WTC11 (cell line): ENCODE results near the gene GABARAPL1. TPM values are rescaled to one million over a fixed set of nuclear protein-coding genes. Genes with fewer than 3 reads are reported as not detected.

Experiments
- ATAC-seq: fragments of 200-7000 bp; cut with Tn5 transposase; 2 replicates; pipeline ENCODE4 v1.10.0; 2021; ENCODE audit warnings: mild to moderate bottlenecking, moderate library complexity
- CTCF ChIA-PET: fragments of 300-600 bp; sonication (Branson Sonifier 250); formaldehyde crosslinking; loops from one replicate; lab custom pipeline; 2021; ENCODE audit warnings: antibody characterized with exemption; lab: Charles Lee
- POLR2A ChIA-PET: fragments of 350-600 bp; sonication (Branson Sonifier 250); formaldehyde crosslinking; loops from one replicate; lab custom pipeline; 2021; ENCODE audit warnings: antibody characterized with exemption; lab: Charles Lee
- DNase-seq: peaks from one replicate; pipeline ENCODE4 v3.0.0; 2021; ENCODE audit warnings: low spot score
- H3K27ac Mint-ChIP-seq: 2 replicates; pipeline ENCODE4 v1.8.0; 2021; ENCODE audit warnings: mixed read lengths
- H3K27me3 Mint-ChIP-seq: 2 replicates; pipeline ENCODE4 v1.8.0; 2021; ENCODE audit warnings: low read depth, mild to moderate bottlenecking, moderate library complexity, mixed read lengths
- H3K36me3 Mint-ChIP-seq: 2 replicates; pipeline ENCODE4 v1.8.0; 2021; ENCODE audit warnings: mixed read lengths
- H3K4me1 Mint-ChIP-seq: 2 replicates; pipeline ENCODE4 v1.8.0; 2022; ENCODE audit warnings: mixed read lengths
- H3K4me3 Mint-ChIP-seq: 2 replicates; pipeline ENCODE4 v1.8.0; 2021; ENCODE audit warnings: mild to moderate bottlenecking, moderate library complexity, mixed read lengths
- H3K9me3 Mint-ChIP-seq: 2 replicates; pipeline ENCODE4 v1.8.0; 2021; ENCODE audit warnings: mixed read lengths
- CREM ChIP-seq: sonication (generic); formaldehyde crosslinking; IDR thresholded peaks from 2 replicates; pipeline ENCODE4 v1.8.1; 2022; ENCODE audit warnings: mild to moderate bottlenecking, missing genetic modification reagents, moderate library complexity
- E2F1 ChIP-seq: sonication (generic); formaldehyde crosslinking; IDR thresholded peaks from 2 replicates; pipeline ENCODE4 v1.8.0; 2022; ENCODE audit warnings: mild to moderate bottlenecking, missing genetic modification reagents
- ELF4 ChIP-seq: sonication (generic); formaldehyde crosslinking; IDR thresholded peaks from 2 replicates; pipeline ENCODE4 v1.8.1; 2022; ENCODE audit warnings: low read depth, mild to moderate bottlenecking, moderate library complexity, missing genetic modification reagents
- ETV6 ChIP-seq: sonication (generic); formaldehyde crosslinking; IDR thresholded peaks from 2 replicates; pipeline ENCODE4 v1.8.1; 2022; ENCODE audit warnings: mild to moderate bottlenecking, missing genetic modification reagents
- FOXK1 ChIP-seq: sonication (generic); formaldehyde crosslinking; IDR thresholded peaks from 2 replicates; pipeline ENCODE4 v1.8.0; 2022; ENCODE audit warnings: mild to moderate bottlenecking, moderate library complexity, missing genetic modification reagents
- GABPB1 ChIP-seq: sonication (generic); formaldehyde crosslinking; IDR thresholded peaks from 2 replicates; pipeline ENCODE4 v1.8.1; 2023; ENCODE audit warnings: mild to moderate bottlenecking, missing genetic modification reagents
- JUN ChIP-seq: sonication (generic); formaldehyde crosslinking; IDR thresholded peaks from 2 replicates; pipeline ENCODE4 v1.8.0; 2023; ENCODE audit warnings: mild to moderate bottlenecking, missing genetic modification reagents
- MXD4 ChIP-seq: fragments of 250-450 bp; sonication (Bioruptor Pico); IDR thresholded peaks from 2 replicates; pipeline ENCODE4 v1.8.0; 2021; ENCODE audit warnings: mild to moderate bottlenecking, moderate library complexity, borderline replicate concordance
- NR1H2 ChIP-seq: sonication (generic); formaldehyde crosslinking; IDR thresholded peaks from 2 replicates; pipeline ENCODE4 v1.9.0; 2021; ENCODE audit warnings: mild to moderate bottlenecking, moderate library complexity, missing genetic modification reagents
- OVOL2 ChIP-seq: fragments of 250-450 bp; sonication (Bioruptor Pico); IDR thresholded peaks from 2 replicates; pipeline ENCODE4 v1.9.0; 2021; ENCODE audit warnings: mild to moderate bottlenecking, borderline replicate concordance
- PRDM15 ChIP-seq: sonication (generic); formaldehyde crosslinking; IDR thresholded peaks from 2 replicates; pipeline ENCODE4 v1.8.0; 2022; ENCODE audit warnings: missing genetic modification reagents
- PRRX2 ChIP-seq: fragments of 250-450 bp; sonication (Bioruptor Pico); IDR thresholded peaks from 2 replicates; pipeline ENCODE4 v1.8.0; 2021; ENCODE audit warnings: mild to moderate bottlenecking
- SMAD4 ChIP-seq: sonication (generic); formaldehyde crosslinking; IDR thresholded peaks from 2 replicates; pipeline ENCODE4 v1.8.0; 2022; ENCODE audit warnings: mild to moderate bottlenecking, missing genetic modification reagents
- TEAD1 ChIP-seq: sonication (generic); formaldehyde crosslinking; IDR thresholded peaks from 2 replicates; pipeline ENCODE4 v1.8.0; 2022; ENCODE audit warnings: mild to moderate bottlenecking, missing genetic modification reagents
- TEAD4 ChIP-seq: sonication (generic); formaldehyde crosslinking; IDR thresholded peaks from 2 replicates; pipeline ENCODE4 v1.8.0; 2022; ENCODE audit warnings: mild to moderate bottlenecking, missing genetic modification reagents
- USF2 ChIP-seq: sonication (generic); formaldehyde crosslinking; IDR thresholded peaks from 2 replicates; pipeline ENCODE4 v1.8.1; 2023; ENCODE audit warnings: mild to moderate bottlenecking, missing genetic modification reagents, moderate library complexity
- ZNF396 ChIP-seq: fragments of 250-450 bp; sonication (Bioruptor Pico); IDR thresholded peaks from 2 replicates; pipeline ENCODE4 v1.8.0; 2021; ENCODE audit warnings: mild to moderate bottlenecking, moderate library complexity, borderline replicate concordance
- ZSCAN18 ChIP-seq: fragments of 250-450 bp; sonication (Bioruptor Pico); IDR thresholded peaks from 2 replicates; pipeline ENCODE4 v2.1.2; 2022; ENCODE audit warnings: mild to moderate bottlenecking, moderate library complexity
- total RNA-seq: library from RNA; stranded (reverse); gene quantifications from 3 replicates; pipeline ENCODE4 v1.2.3, GENCODE V29; 2021
- TF ChIP-seq, protein P1 (sequence below): sonication (generic); formaldehyde crosslinking; conservative IDR thresholded peaks from 2 replicates; pipeline ENCODE4 v1.8.1; 2022; ENCODE audit warnings: mild to moderate bottlenecking, missing genetic modification reagents
- TF ChIP-seq, protein P2 (sequence below): sonication (generic); formaldehyde crosslinking; IDR thresholded peaks from 2 replicates; pipeline ENCODE4 v1.8.1; 2022; ENCODE audit warnings: missing genetic modification reagents, borderline replicate concordance
- TF ChIP-seq, protein P3 (sequence below): sonication (generic); formaldehyde crosslinking; IDR thresholded peaks from 2 replicates; pipeline ENCODE4 v1.8.1; 2023; ENCODE audit warnings: mild to moderate bottlenecking, missing genetic modification reagents
- TF ChIP-seq, protein P4 (sequence below): fragments of 250-450 bp; sonication (Bioruptor Pico); IDR thresholded peaks from 2 replicates; pipeline ENCODE4 v1.9.0; 2021; ENCODE audit warnings: moderate library complexity, mild to moderate bottlenecking, inconsistent platforms, borderline replicate concordance

GABARAPL1 gene
- total RNA-seq, 1 experiment from 2014 or later: 85.2 TPM

DNA sequence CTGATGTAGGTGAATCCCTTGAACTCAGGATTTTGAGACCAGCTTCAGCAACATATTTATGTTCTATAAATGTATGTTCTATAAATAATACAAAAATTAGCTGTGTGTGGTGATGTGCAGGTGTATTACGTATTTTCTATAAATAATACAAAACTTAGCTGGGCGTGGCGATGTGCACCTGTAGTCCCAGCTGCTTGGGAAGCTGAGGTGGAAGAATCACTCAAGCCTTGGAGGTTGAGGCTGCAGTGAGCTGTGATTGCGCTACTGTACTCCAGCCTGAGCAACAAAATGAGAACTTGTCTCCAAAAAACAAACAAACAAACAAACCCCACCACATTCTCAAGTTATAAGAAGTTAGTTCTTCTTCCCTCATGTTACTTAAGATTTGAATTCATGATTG is 39.5 kb downstream of the GABARAPL1 start:
- H3K4me3 Mint-ChIP-seq: no peak overlapping the region
- no peaks in the 10 kb centered on the region for H3K27me3 Mint-ChIP-seq
- peaks cover 12% of the 10 kb centered on the region for H3K36me3 Mint-ChIP-seq
- ChIA-PET POLR2A (no interaction called here), CTCF (no interaction called here)
- peaks cover 22% of the 10 kb centered on the region for H3K9me3 Mint-ChIP-seq
- DNase-seq (no peak), ATAC-seq (no peak)
- TF ChIP-seq OVOL2 (CRISPR knock-in tag): no peak
- no peak for TF ChIP-seq FOXK1
- TF ChIP-seq ETV6 (CRISPR knock-in tag): no peak
- TF ChIP-seq GABPB1 (CRISPR knock-in tag): no peak
- no peak for TF ChIP-seq ELF4 (CRISPR knock-in tag)
- no peak for TF ChIP-seq PRDM15 (CRISPR knock-in tag)
- TF ChIP-seq, protein P1, sequence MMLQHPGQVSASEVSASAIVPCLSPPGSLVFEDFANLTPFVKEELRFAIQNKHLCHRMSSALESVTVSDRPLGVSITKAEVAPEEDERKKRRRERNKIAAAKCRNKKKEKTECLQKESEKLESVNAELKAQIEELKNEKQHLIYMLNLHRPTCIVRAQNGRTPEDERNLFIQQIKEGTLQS: no peak
- TF ChIP-seq E2F1 (CRISPR knock-in tag): no peak
- TF ChIP-seq CREM: no peak
- TF ChIP-seq TEAD4: no peak
- no peak for TF ChIP-seq ZNF396
- TF ChIP-seq NR1H2: no peak
- H3K27ac Mint-ChIP-seq: no peak overlapping the region
- H3K4me1 Mint-ChIP-seq: peaks cover 6% of the 10 kb centered on the region; the same call in 1 of the 2 replicates

GRCh38 chr12:10256064-10256463 is 43.4 kb downstream of the GABARAPL1 start:
- no peak overlapping the region for H3K4me3 Mint-ChIP-seq
- peaks cover 27% of the 10 kb centered on the region for H3K9me3 Mint-ChIP-seq
- TF ChIP-seq TEAD1: no peak
- TF ChIP-seq PRRX2: no peak
- TF ChIP-seq SMAD4 (CRISPR knock-in tag): no peak
- TF ChIP-seq ETV6 (CRISPR knock-in tag): no peak
- TF ChIP-seq, protein P2, sequence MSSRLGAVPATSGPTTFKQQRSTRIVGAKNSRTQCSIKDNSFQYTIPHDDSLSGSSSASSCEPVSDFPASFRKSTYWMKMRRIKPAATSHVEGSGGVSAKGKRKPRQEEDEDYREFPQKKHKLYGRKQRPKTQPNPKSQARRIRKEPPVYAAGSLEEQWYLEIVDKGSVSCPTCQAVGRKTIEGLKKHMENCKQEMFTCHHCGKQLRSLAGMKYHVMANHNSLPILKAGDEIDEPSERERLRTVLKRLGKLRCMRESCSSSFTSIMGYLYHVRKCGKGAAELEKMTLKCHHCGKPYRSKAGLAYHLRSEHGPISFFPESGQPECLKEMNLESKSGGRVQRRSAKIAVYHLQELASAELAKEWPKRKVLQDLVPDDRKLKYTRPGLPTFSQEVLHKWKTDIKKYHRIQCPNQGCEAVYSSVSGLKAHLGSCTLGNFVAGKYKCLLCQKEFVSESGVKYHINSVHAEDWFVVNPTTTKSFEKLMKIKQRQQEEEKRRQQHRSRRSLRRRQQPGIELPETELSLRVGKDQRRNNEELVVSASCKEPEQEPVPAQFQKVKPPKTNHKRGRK (CRISPR knock-in tag): no peak
- TF ChIP-seq MXD4 (CRISPR knock-in tag): no peak
- no peak for TF ChIP-seq JUN (CRISPR knock-in tag)
- TF ChIP-seq ZSCAN18 (CRISPR knock-in tag): no peak
- TF ChIP-seq, protein P3, sequence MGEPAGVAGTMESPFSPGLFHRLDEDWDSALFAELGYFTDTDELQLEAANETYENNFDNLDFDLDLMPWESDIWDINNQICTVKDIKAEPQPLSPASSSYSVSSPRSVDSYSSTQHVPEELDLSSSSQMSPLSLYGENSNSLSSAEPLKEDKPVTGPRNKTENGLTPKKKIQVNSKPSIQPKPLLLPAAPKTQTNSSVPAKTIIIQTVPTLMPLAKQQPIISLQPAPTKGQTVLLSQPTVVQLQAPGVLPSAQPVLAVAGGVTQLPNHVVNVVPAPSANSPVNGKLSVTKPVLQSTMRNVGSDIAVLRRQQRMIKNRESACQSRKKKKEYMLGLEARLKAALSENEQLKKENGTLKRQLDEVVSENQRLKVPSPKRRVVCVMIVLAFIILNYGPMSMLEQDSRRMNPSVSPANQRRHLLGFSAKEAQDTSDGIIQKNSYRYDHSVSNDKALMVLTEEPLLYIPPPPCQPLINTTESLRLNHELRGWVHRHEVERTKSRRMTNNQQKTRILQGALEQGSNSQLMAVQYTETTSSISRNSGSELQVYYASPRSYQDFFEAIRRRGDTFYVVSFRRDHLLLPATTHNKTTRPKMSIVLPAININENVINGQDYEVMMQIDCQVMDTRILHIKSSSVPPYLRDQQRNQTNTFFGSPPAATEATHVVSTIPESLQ (CRISPR knock-in tag): no peak
- TF ChIP-seq, protein P4, sequence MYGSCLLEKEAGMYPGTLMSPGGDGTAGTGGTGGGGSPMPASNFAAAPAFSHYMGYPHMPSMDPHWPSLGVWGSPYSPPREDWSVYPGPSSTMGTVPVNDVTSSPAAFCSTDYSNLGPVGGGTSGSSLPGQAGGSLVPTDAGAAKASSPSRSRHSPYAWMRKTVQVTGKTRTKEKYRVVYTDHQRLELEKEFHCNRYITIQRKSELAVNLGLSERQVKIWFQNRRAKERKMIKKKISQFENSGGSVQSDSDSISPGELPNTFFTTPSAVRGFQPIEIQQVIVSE (CRISPR knock-in tag): no peak
- TF ChIP-seq USF2 (CRISPR knock-in tag): no peak
- no peak overlapping the region for H3K27ac Mint-ChIP-seq
- ATAC-seq (no peak), DNase-seq (no peak)
- H3K4me1 Mint-ChIP-seq: no peaks in the 10 kb centered on the region
- H3K27me3 Mint-ChIP-seq: no peaks in the 10 kb centered on the region
- H3K36me3 Mint-ChIP-seq: peaks cover 15% of the 10 kb centered on the region
- ChIA-PET POLR2A (no interaction called here), CTCF (no interaction called here)
